NB4 (cell line): ENCODE measurements around the gene KRT3.

ENCODE experiments used
- DNase-seq: peaks from one replicate; pipeline ENCODE4 v3.0.0; 2010; ENCODE audit warnings: low read depth
- H3K4me3 ChIP-seq: one replicate; pipeline ENCODE4 v1.5.1; 2011; ENCODE audit warnings: mild to moderate bottlenecking, low read depth, low read length, moderate library complexity
- MYC ChIP-seq: IDR thresholded peaks from 2 replicates; pipeline ENCODE4 v1.6.1; 2011; ENCODE audit warnings: low read depth, low read length
- POLR2A ChIP-seq: IDR thresholded peaks from 2 replicates; pipeline ENCODE4 v1.6.1; 2011; ENCODE audit warnings: mild to moderate bottlenecking; ENCODE audit not compliant: insufficient read length; ENCODE audit errors: extremely low read depth
- TF ChIP-seq, protein P1 (sequence below): IDR thresholded peaks from 2 replicates; pipeline ENCODE4 v1.6.1; 2011; ENCODE audit warnings: low read depth, low read length
- TF ChIP-seq, protein P2 (sequence below): IDR thresholded peaks from one replicate; pipeline ENCODE4 v1.5.1; 2012; ENCODE audit warnings: low read depth, low read length

KRT3 gene

DNA sequence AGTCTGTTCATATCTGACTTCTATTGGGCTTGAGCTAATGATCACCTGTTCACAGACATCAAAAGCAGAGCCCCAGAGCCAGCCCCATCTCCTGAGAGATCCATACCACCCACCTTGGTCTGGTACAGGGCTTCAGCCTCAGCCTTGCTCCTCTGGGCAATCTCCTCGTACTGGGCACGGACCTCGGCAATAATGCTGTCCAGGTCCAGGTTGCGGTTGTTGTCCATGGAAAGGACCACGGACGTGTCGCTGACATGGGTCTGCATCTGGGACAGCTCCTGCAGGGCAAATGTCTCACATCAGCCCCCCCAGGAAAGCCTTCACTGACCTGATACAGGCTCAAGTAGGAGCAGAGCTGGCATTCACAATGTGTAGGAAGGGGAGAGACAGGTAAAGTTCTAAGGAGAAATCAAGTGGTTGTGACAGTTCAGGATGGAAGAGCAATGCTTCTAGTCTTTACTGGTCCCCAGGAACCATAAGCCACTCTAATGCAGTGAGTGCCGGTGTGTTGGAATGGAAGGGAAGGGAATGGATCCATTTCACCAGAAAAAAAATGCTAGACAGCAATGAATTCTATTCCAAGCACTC, 12.8 kb upstream of the KRT3 start:
- DNase-seq = no peak
- no peak overlapping the region for H3K4me3 ChIP-seq
- TF ChIP-seq, protein P1, sequence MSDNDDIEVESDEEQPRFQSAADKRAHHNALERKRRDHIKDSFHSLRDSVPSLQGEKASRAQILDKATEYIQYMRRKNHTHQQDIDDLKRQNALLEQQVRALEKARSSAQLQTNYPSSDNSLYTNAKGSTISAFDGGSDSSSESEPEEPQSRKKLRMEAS = no peak
- TF ChIP-seq, protein P2, sequence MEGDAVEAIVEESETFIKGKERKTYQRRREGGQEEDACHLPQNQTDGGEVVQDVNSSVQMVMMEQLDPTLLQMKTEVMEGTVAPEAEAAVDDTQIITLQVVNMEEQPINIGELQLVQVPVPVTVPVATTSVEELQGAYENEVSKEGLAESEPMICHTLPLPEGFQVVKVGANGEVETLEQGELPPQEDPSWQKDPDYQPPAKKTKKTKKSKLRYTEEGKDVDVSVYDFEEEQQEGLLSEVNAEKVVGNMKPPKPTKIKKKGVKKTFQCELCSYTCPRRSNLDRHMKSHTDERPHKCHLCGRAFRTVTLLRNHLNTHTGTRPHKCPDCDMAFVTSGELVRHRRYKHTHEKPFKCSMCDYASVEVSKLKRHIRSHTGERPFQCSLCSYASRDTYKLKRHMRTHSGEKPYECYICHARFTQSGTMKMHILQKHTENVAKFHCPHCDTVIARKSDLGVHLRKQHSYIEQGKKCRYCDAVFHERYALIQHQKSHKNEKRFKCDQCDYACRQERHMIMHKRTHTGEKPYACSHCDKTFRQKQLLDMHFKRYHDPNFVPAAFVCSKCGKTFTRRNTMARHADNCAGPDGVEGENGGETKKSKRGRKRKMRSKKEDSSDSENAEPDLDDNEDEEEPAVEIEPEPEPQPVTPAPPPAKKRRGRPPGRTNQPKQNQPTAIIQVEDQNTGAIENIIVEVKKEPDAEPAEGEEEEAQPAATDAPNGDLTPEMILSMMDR = no peak
- TF ChIP-seq MYC = no peak
- no peak for TF ChIP-seq POLR2A

DNA sequence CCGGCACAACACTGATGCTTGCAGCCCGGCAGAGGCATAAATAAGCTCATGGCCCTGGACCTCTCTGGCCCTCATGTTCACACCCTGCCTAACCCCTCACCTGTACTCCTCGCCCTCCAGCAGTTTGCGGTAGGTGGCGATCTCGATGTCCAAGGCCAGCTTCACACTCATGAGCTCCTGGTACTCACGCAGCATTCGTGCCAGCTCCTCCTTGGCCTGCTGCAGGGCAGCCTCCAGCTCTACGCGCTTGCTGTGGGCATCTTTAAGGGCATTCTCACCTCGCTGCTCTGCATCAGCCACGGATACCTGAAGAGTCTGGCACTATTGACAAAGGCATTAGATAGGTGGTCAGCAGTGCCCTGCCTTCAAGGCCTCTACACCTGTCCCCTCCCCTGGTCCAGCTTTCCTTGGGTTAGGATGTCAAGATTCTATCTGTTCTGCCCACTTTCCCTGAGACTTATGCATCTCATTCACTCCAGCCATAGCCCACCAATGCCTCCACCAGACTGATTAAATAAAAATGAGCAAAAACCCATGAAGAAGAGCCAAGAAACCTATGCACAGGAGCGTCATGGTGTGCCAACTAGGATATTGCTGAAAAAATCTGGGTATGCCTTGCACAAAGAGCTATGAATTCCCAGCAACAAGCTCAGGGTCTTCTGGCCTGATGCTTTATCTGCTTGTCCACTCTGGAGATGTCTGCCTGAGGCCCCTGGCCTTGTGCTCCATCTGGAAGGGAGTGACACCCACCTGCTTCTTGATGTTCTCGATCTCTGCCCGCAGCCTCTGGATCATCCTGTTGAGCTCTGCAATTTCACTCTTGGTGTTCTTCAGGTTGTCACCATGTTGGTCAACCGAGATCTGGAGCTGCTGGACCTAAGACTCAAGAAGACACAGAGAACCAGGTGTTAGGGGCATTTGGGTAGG, 11.9 kb upstream of the KRT3 start:
- TF ChIP-seq, protein P1 = no peak
- no peak for TF ChIP-seq POLR2A
- TF ChIP-seq MYC = no peak
- TF ChIP-seq, protein P2 = no peak
- DNase-seq = no peak
- H3K4me3 ChIP-seq = no peak overlapping the region

DNA sequence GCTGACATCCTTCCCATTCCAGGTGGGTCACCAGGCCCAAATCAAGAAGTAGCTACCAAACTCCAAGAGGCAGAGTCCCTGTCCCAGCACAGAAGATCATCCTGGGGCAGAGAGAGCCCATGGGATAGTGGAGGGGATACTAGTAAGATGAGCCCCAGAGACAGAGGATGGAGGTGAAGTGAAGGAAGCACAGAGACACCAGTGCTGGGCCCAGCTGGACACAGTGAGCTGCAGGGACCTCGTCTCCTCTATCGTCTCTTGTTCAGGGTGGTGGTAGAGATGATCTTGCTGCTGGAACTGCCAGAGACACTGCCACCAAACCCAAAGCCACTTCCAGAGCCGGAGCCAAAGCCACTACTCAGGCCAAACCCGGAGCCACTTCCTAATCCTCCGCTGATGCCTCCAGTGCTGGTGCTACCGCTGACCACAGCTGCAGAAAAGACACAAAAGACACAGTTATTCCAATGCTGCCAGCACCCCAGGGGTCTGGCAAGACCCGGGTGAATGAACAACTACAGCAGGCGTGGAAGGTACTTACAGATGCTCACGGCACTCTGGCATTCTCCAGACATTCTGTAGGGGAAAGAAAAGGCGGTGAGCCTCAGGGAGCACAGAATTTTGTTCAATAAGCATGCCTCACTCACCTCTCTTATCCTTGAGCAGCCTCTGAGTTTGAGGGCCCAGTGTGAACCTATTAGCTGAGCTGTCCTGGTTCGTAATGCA, 11.1 kb upstream of the KRT3 start:
- no peak overlapping the region for H3K4me3 ChIP-seq
- TF ChIP-seq, protein P2 = no peak
- TF ChIP-seq, protein P1 = no peak
- TF ChIP-seq POLR2A (no peak), MYC (no peak)
- DNase-seq = no peak

DNA sequence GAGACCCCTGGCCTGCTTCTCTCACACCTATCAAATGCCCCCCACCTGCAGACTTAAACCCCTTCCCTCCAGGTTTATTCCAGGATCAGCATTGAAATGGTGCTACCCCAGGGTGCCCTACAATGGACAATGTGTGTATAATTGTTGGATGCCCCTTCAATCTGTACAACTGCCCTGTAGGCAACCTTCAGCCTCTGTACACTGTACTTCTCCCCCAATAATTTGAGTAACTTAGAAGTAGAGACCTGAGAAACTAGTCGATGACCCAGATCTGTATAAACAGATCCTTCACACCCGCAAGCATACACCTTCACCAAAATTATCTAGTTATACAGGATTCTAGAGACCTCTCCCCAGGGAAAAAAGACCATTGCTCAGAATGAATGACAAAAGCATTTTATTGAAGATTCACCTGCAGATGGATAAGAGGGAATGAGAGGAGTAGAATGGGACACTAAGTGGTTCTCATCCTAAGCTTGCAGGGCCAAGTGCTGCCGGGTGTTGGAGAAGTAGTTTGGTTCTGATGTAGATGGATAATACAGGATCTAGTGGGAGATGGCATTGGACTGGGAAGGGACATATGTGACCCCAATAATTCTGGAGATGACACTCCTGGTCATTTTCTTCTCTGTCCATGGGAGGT, 10.4 kb upstream of the KRT3 start:
- no peak overlapping the region for H3K4me3 ChIP-seq
- TF ChIP-seq, protein P1 = no peak
- TF ChIP-seq POLR2A (no peak), MYC (no peak)
- TF ChIP-seq, protein P2 = no peak
- DNase-seq = no peak

DNA sequence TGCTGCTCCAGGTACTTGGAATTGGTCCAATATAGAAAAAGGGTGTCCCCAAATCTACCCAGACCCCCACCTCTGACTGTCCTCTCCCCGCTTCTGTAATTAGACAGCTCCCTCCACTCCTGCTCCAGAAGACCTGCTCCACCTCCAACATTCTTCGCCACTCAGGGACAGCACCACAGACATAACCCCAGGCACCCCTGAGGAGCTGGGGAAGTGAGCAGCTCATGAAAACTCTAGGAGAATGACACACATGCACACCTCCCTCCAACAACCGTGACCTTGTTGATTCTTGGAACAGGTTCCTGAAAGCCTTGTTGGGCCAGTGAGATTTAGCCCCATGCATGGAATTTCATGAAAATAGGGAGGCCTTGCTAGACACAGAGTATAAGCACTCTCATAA, 9.8 kb upstream of the KRT3 start:
- no peak for DNase-seq
- H3K4me3 ChIP-seq = no peak overlapping the region
- TF ChIP-seq, protein P1 = no peak
- TF ChIP-seq MYC (no peak), POLR2A (no peak)
- TF ChIP-seq, protein P2 = no peak
